GOT3 (cell line): ENCODE data around the gene HAT1.
A peak's percentile ranks its signal among the peaks of the same experiment; 100 is the strongest.
"Not testable (repeated sequence)": the region's sequence is repeated elsewhere in the genome, so short reads cannot be mapped to it uniquely, and the experiment has no call there.

Source experiments
- DNase-seq: peaks from one replicate; lab custom pipeline; 2025; ENCODE audit warnings: mixed read lengths; lab: John Stamatoyannopoulos, UW

Gene HAT1

GRCh38 chr2:171922230-171923022, at the start of gene HAT1:
HAT1 (plus strand) TSS chr2:171922461; CDS start chr2:171922501, 40 bp downstream.
- DNase-seq, result peak; percentile 91

- DNase-seq, result no peak
Observed at GRCh38 chr2:171874517-171874916, 47.7 kb upstream of the HAT1 start.

- no peak for DNase-seq
Observed at GRCh38 chr2:171874963-171875362, 47.3 kb upstream of the HAT1 start.

GRCh38 chr2:171878481-171878993, 43.7 kb upstream of the HAT1 start:
- no peak for DNase-seq

GRCh38 chr2:171879865-171880264, 42.4 kb upstream of the HAT1 start:
- no peak for DNase-seq

- no peak for DNase-seq
Observed at GRCh38 chr2:171880774-171881173, 41.5 kb upstream of the HAT1 start.

GRCh38 chr2:171882089-171882769, 40.0 kb upstream of the HAT1 start:
- DNase-seq, result no peak

- no peak for DNase-seq
Observed at GRCh38 chr2:171883275-171883893, 38.9 kb upstream of the HAT1 start.

- DNase-seq, result no peak
Observed at GRCh38 chr2:171889333-171889732, 32.9 kb upstream of the HAT1 start.

GRCh38 chr2:171889808-171890207, 32.5 kb upstream of the HAT1 start:
- DNase-seq, result no peak

GRCh38 chr2:171893196-171893823, 29.0 kb upstream of the HAT1 start:
- DNase-seq, result no peak

GRCh38 chr2:171893824-171894611, 28.2 kb upstream of the HAT1 start, which contains the start of gene SLC25A12:
SLC25A12 (minus strand) TSS chr2:171894244; CDS start chr2:171894214, 30 bp downstream.
- peak; percentile 29 for DNase-seq

- no peak for DNase-seq
Observed at GRCh38 chr2:171894612-171894947, 27.7 kb upstream of the HAT1 start.

- DNase-seq, result no peak
Observed at GRCh38 chr2:171895786-171896185, 26.5 kb upstream of the HAT1 start.

- not testable (repeated sequence) for DNase-seq
Observed at GRCh38 chr2:171899623-171900282, 22.5 kb upstream of the HAT1 start.

GRCh38 chr2:171902840-171903420, 19.3 kb upstream of the HAT1 start:
- DNase-seq, result no peak

- no peak for DNase-seq
Observed at GRCh38 chr2:171908235-171908634, 14.0 kb upstream of the HAT1 start.

- DNase-seq, result no peak
Observed at GRCh38 chr2:171909266-171909665, 13.0 kb upstream of the HAT1 start.

- DNase-seq, result no peak
Observed at GRCh38 chr2:171910494-171910893, 11.8 kb upstream of the HAT1 start.

- DNase-seq, result no peak
Observed at GRCh38 chr2:171913517-171913916, 8.7 kb upstream of the HAT1 start.

GRCh38 chr2:171919453-171919852, 2.8 kb upstream of the HAT1 start:
- no peak for DNase-seq
